Duodenal mucosa (tissue), 2 donors: ENCODE measurements around the gene ERN2.
"Not testable (repeated sequence)": the region's sequence is repeated elsewhere in the genome, so short reads cannot be mapped to it uniquely, and the experiment has no call there.

Experiments used
- H3K27ac ChIP-seq: one replicate; pipeline ENCODE4 v1.7.0; 2013; ENCODE audit warnings: low read depth, low read length
- H3K27me3 ChIP-seq, 2 donors: one replicate each; pipeline ENCODE4 v1.7.0; 2013; ENCODE audit warnings: low read length in 2 of 2, control low read depth in 1 of 2; ENCODE audit not compliant: insufficient read depth in 2 of 2, control insufficient read depth in 1 of 2
- H3K36me3 ChIP-seq, 2 donors: one replicate each; pipeline ENCODE4 v1.7.0; 2013; ENCODE audit warnings: low read length in 2 of 2, control low read depth in 1 of 2; ENCODE audit not compliant: insufficient read depth in 2 of 2, control insufficient read depth in 1 of 2
- H3K4me1 ChIP-seq, 2 donors: one replicate each; pipeline ENCODE4 v1.7.0; 2013; ENCODE audit warnings: low read length in 2 of 2, control low read depth in 1 of 2; ENCODE audit not compliant: insufficient read depth in 2 of 2, control insufficient read depth in 1 of 2
- H3K4me3 ChIP-seq, 2 donors: one replicate each; pipeline ENCODE4 v1.7.0; 2013; ENCODE audit warnings: low read length in 2 of 2, low read depth in 1 of 2
- H3K9ac ChIP-seq, 2 donors: one replicate each; pipeline ENCODE4 v1.7.0; 2013; ENCODE audit warnings: low read length in 2 of 2, low read depth in 1 of 2
- H3K9me3 ChIP-seq, 2 donors: one replicate each; pipeline ENCODE4 v1.7.0; 2013; ENCODE audit warnings: low read length in 2 of 2, control low read depth in 1 of 2; ENCODE audit not compliant: control insufficient read depth in 1 of 2

The ERN2 gene

DNA sequence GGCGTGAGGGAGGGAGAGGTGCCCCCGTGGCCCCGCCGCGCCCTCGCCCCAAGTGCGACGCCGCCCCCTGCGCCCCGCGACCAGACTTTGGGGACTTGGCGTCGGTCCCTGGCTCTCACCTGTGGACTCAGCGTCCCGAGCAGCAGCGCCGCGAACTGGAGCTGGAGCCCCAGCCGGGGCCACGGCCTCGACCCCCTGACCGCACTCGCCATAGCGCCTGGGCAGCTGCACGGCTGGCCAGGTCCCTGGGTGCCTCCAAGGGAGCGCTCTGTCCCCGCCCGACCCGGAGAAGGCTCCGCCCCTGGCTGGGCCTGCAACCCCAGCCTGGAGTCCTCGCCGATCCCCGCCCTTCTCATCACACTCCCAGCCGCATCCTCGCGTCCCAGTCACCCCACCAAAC, at the start of gene ERN2:
Gene ERN2, minus strand, starts transcription at position 247 of the 400 bp plus-strand sequence. Its CDS starts 35 bp downstream, at position 212.
- H3K9ac ChIP-seq = peak within 1 kb of the TSS; percentile 43 to 64
- H3K9me3 ChIP-seq = peaks cover 3% of the 10 kb centered on the region in 2 donors
- H3K36me3 ChIP-seq = peaks cover 0 to 21% of the 10 kb centered on the region in 2 donors
- no peaks in the 10 kb centered on the region for H3K27me3 ChIP-seq
- H3K27ac ChIP-seq = peak within 1 kb of the TSS; percentile 30
- H3K4me3 ChIP-seq = peak within 1 kb of the TSS; percentile 61 to 67
- H3K4me1 ChIP-seq = peaks cover 0 to 4% of the 10 kb centered on the region in 2 donors

DNA sequence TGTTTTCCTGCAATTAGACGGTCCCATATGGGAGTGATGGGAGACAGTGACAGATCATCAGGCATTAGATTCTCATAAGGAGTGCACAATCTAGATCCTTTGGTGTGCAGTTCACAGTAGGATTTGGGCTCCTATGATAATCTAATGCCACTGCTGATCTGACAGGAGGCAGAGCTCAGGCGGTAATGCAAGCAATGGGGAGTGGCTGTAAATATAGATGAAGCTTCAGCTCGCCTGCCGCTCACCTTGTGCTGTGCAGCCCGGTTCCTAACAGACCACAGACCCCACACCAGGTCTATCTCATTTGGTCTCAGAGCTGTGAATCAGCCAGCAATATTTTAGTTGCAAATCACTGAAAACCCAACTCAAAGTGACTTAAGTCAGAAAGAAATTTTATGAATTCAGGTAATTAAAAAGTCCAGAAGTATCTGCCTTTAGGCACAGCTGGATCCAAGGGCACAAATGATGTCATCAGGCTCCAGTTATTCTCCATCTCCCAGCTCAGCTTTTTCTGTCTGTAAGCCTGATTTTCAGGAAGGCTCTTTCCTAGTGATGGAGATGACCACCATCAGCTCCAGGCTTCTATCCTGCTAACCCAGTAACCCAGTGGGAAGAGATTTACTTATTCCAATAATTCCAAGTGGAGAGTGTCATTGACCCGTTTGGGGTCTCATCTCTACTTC, 45.1 kb upstream of the ERN2 start:
- no peak overlapping the region for H3K9ac ChIP-seq
- H3K27ac ChIP-seq = no peak overlapping the region
- peaks cover 7 to 17% of the 10 kb centered on the region in 2 donors for H3K36me3 ChIP-seq
- H3K9me3 ChIP-seq = no peaks in the 10 kb centered on the region
- no peak overlapping the region for H3K4me3 ChIP-seq
- peaks cover 14 to 25% of the 10 kb centered on the region in 2 donors for H3K4me1 ChIP-seq
- H3K27me3 ChIP-seq = peaks cover 16 to 22% of the 10 kb centered on the region in 2 donors

DNA sequence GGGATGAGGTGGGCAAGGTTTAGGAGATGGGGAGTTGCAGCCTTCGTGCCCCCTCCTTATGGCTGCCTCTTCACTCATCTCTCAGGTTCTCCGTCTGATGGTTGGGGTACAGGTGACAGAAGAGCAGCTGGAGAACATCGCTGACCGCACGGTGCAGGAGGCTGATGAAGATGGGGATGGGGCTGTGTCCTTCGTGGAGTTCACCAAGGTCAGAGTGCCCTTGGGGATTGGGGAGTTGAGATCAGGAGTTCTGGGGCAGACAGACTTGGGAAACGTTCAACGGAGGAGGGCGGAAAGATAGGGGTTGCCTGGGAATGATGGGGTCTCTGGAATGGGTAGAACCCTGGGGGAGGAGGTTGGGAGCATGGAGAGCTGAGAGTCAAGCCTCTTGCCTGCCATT, 44.1 kb upstream of the ERN2 start:
- peak overlapping the region in 1 of 2 donors; percentile 1 for H3K9ac ChIP-seq
- peaks cover 7 to 17% of the 10 kb centered on the region in 2 donors for H3K36me3 ChIP-seq
- peaks cover 14 to 25% of the 10 kb centered on the region in 2 donors for H3K4me1 ChIP-seq
- peaks cover 16 to 22% of the 10 kb centered on the region in 2 donors for H3K27me3 ChIP-seq
- H3K9me3 ChIP-seq = no peaks in the 10 kb centered on the region
- H3K27ac ChIP-seq = no peak overlapping the region
- peak overlapping the region; percentile 78 to 82 for H3K4me3 ChIP-seq

DNA sequence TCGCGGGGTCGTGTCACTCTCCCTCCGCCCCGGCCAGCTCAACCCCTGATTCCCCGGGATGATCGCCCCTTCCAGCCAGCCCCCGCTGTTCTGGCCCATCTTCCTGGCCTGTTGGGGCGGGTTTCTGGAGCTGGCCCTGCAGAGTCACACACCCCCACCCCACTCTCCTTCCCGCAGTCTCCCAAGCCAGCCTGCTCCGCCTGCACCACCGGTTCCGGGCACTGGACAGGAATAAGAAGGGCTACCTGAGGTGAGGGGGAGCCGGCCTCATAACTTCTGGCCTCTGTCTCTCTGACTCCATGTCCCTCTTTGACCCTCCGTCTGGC, 42.4 kb upstream of the ERN2 start:
- Histone ChIP-seq H3K9me3 (no peaks in the 10 kb centered on the region), H3K9ac (peak overlapping the region; percentile 72 to 80), H3K36me3 (peaks cover 7 to 17% of the 10 kb centered on the region in 2 donors), H3K27ac (no peak overlapping the region), H3K4me3 (peak overlapping the region; percentile 78 to 82), H3K4me1 (peaks cover 14 to 25% of the 10 kb centered on the region in 2 donors), H3K27me3 (peaks cover 16 to 22% of the 10 kb centered on the region in 2 donors)

DNA sequence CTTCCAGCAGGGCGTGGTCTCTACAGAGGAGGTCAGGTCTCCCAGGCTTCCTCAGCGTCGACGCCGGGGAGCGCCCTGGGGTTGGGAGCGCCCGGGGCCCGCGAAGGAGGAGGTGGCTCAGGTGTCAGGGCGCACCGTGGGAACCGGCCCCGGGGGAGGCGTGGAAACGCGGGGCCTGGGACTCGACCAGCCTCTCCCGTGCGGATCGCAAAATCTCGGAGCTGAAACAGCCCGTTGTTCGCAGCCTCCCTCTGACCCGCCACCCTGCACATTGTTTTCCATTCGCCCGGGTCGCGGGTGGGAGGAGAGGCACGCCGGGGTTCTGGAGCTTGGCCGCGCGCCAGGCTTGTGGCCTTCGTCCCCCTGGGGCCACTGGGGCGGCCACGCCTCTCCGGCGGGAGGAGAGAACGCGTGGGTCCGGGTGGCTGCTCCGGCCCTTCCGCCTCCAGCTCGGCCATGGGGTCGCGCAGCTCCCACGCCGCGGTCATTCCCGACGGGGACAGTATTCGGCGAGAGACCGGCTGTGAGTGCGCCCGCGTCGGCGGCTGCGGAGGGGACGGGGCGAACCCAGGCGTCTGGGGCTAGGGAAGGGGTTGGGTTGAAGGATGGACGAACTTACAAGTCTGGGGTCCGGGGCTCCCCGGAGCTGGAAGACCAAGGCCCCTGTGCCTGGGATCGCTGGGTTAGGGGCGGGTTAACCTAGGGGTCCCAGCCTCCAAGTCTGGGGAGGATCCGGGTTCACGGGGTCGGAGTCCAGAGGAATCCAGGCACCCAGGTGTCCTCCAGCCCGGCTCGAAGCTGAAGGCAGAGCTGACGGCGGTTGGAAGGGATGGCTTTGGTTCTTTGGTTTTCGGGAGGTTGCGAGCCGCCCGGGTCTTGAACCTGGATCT, 41.8 kb upstream of the ERN2 start, which contains the start of gene CHP2:
Gene CHP2, plus strand, starts transcription at position 433 of the 890 bp plus-strand sequence. Its CDS starts 24 bp downstream, at position 457.
- Histone ChIP-seq H3K4me3 (peak within 1 kb of the TSS; percentile 78 to 82), H3K4me1 (peaks cover 14 to 25% of the 10 kb centered on the region in 2 donors), H3K9me3 (no peaks in the 10 kb centered on the region), H3K36me3 (peaks cover 7 to 17% of the 10 kb centered on the region in 2 donors), H3K27me3 (peaks cover 16 to 22% of the 10 kb centered on the region in 2 donors), H3K9ac (peak within 1 kb of the TSS; percentile 72 to 80), H3K27ac (peak within 1 kb of the TSS; percentile 62)

DNA sequence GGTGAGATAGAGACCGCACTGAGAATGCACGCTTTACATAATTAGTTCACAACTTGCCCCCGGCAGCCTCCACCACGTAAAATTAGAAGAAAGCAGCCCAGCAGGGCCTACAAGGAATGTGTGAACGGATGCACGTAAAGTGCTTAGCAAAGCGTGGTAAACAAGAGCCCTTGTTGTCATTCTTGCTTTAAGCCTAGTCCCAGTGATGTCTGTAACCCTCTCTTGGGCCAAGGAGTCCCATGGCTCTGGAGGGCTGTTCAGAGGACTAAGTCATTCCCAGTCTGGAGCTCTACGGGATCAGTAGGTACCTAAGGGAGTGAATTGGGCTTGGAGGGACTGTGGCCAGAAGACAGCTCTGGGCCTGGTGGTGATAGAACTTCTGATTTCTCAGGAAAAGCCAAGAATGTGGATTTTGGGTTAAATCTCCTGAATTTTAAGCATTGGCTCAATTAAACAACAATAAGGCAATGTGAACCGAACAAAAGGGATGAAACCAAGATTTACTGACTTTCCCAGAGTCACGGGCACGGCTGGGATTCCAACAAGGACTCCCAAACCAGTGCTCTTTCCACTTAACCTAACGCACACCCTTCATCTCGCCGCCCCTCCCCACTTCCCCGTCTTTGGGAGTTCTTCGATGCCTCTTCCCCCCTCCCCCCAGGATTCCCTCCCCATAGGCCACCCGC, 41.0 kb upstream of the ERN2 start:
- Histone ChIP-seq H3K27me3 (peaks cover 16 to 22% of the 10 kb centered on the region in 2 donors), H3K4me3 (peak overlapping the region; percentile 78 to 82), H3K36me3 (peaks cover 7 to 17% of the 10 kb centered on the region in 2 donors), H3K27ac (peak overlapping the region; percentile 62), H3K4me1 (peaks cover 14 to 24% of the 10 kb centered on the region in 2 donors), H3K9ac (peak overlapping the region; percentile 47 to 80), H3K9me3 (no peaks in the 10 kb centered on the region)

DNA sequence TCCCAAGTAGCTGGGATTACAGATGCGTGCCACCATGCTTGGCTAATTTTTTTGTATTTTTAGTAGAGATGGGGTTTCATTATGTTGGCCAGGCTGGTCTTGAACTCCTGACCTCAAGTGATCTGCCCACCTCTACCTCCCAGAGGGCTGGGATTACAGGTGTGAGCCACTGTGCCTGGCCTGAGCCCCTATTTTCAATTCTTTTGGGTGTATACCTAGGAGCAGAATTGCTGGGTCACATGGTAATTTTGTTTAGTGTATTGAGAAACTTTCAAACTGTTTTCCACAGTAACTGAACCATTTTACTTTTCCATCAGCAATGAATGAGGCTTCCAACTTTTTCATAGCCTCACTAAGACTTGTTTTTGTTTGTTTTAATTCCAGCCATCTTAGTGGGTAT, 38.0 kb upstream of the ERN2 start:
- H3K27ac ChIP-seq, H3K4me1 ChIP-seq, H3K4me3 ChIP-seq, H3K27me3 ChIP-seq, H3K9me3 ChIP-seq, H3K36me3 ChIP-seq, H3K9ac ChIP-seq: not testable (repeated sequence)

DNA sequence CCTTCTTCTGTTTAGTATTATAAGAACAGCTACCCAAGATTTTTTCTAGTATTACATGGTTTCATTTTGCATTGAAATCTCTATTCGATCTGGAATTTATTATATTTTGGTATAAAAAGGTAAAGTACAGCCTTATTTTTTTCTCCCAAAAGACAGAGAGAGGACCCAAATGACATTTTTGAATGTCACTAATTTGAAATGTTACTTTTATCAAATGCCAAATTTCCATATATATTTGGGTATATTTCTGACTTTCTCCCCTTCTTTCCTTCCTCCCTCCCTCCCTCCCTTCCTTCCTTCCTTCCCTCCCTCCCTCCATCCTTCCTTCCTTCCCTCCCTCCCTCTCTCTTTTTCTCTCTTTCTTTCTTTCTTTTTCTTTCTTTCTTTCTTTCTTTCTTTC, 35.6 kb upstream of the ERN2 start:
- H3K4me1 ChIP-seq = peaks cover 0 to under 1% of the 10 kb centered on the region in 2 donors
- H3K9ac ChIP-seq = no peak overlapping the region
- H3K9me3 ChIP-seq = no peaks in the 10 kb centered on the region
- peaks cover 0 to under 1% of the 10 kb centered on the region in 2 donors for H3K27me3 ChIP-seq
- H3K36me3 ChIP-seq = no peaks in the 10 kb centered on the region
- no peak overlapping the region for H3K4me3 ChIP-seq
- H3K27ac ChIP-seq = no peak overlapping the region

DNA sequence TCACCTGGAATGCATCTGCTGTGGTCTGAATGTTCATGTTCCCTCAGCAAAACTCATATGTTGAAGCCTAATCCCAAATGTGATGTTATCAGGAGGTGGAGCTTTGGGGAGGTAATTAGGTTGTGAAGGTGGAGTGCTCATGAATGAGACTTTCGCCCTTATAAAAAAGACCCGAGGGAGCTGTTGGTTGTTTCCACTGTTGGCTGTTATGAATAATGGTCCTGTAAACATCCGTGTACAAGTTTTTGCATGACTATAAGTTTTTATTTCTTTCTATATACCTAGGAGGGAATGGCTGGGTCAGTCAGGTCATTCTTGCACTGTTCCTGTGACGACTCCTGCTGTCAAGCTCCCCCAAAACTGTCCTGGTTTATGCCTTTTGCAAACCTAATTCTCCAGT, 32.2 kb upstream of the ERN2 start:
- H3K27ac ChIP-seq = no peak overlapping the region
- H3K36me3 ChIP-seq = no peaks in the 10 kb centered on the region
- H3K9me3 ChIP-seq = no peaks in the 10 kb centered on the region
- no peaks in the 10 kb centered on the region for H3K4me1 ChIP-seq
- no peak overlapping the region for H3K9ac ChIP-seq
- H3K27me3 ChIP-seq = no peaks in the 10 kb centered on the region
- no peak overlapping the region for H3K4me3 ChIP-seq
